Colonic mucosa (tissue), 4 donors: ENCODE data around the gene RNASE1. TPM values are rescaled to one million over a fixed set of nuclear protein-coding genes. Genes with fewer than 3 reads are reported as not detected.
A peak's percentile ranks its signal among the peaks of the same experiment; 100 is the strongest.

Experiments
- DNase-seq: peaks from one replicate; pipeline ENCODE4 v3.0.0-alpha.2; 2020
- H3K27ac ChIP-seq: fragments of 200-600 bp; one replicate; pipeline ENCODE4 v1.8.0; 2021
- H3K27me3 ChIP-seq: fragments of 200-600 bp; one replicate; pipeline ENCODE4 v1.8.0; 2021
- H3K36me3 ChIP-seq: fragments of 200-600 bp; one replicate; pipeline ENCODE4 v1.8.0; 2021
- H3K4me1 ChIP-seq: fragments of 200-600 bp; one replicate; pipeline ENCODE4 v1.8.0; 2021; ENCODE audit warnings: mild to moderate bottlenecking
- H3K4me3 ChIP-seq: fragments of 200-600 bp; one replicate; pipeline ENCODE4 v1.8.0; 2021
- H3K9ac ChIP-seq, 2 donors: one replicate each; pipeline ENCODE4 v1.7.0; 2013; ENCODE audit warnings: control low read depth in 2 of 2, low read depth in 2 of 2, low read length in 2 of 2
- H3K9me3 ChIP-seq: fragments of 200-600 bp; one replicate; pipeline ENCODE4 v1.8.0; 2021
- intact Hi-C: fragments of 100-400 bp; cut with DNase I; formaldehyde crosslinking; loops from one replicate; pipeline ENCODE4 v1.14.1; 2022
- total RNA-seq, 2 donors: library from RNA; stranded (reverse); fragmentation: NEBNext Ultra II Directional in 1 of 2; extraction: Animal tissue kit (Norgen Biotek cat#: 25700) in 1 of 2; gene quantifications; one replicate each; pipeline ENCODE4 v1.2.1, GENCODE V29; 2021
- TF ChIP-seq, protein P1 (sequence below): fragments of 200-600 bp; IDR thresholded peaks from one replicate; pipeline ENCODE4 v1.8.0; 2022; ENCODE audit warnings: antibody characterized with exemption, mild to moderate bottlenecking
- donor health status: healthy.
- donor health status: DM: no; HTN: no; CAD: no.
- donor health status: DM: no; HTN: no; CAD: no.

RNASE1 gene
- total RNA-seq, 2 donors from 2014 or later: 189 to 244 TPM

DNA sequence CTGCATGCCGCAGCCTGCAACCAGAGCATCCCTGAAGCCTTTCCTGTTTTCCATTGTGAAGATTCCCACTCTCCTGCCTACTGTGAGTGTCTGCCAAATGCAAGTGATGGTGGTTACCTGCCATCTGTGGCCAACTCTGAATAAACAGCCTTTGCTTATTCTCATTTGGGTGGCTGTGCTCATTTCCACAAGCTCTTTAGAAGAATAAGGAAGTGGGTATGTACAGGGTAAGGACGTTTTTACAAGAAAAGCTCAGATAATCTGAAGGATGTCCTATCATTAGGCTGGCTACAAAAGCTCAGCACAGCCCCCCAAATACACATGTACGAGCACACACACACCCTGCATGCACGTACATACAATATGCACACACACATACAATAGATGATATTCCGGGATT is 7.3 kb upstream of the RNASE1 start:
- no peak overlapping the region for H3K4me3 ChIP-seq
- H3K9ac ChIP-seq: no peak overlapping the region
- H3K4me1 ChIP-seq: no peaks in the 10 kb centered on the region
- H3K27me3 ChIP-seq: no peaks in the 10 kb centered on the region
- no peak for DNase-seq
- no peak overlapping the region for H3K27ac ChIP-seq
- H3K9me3 ChIP-seq: no peaks in the 10 kb centered on the region
- TF ChIP-seq, protein P1, sequence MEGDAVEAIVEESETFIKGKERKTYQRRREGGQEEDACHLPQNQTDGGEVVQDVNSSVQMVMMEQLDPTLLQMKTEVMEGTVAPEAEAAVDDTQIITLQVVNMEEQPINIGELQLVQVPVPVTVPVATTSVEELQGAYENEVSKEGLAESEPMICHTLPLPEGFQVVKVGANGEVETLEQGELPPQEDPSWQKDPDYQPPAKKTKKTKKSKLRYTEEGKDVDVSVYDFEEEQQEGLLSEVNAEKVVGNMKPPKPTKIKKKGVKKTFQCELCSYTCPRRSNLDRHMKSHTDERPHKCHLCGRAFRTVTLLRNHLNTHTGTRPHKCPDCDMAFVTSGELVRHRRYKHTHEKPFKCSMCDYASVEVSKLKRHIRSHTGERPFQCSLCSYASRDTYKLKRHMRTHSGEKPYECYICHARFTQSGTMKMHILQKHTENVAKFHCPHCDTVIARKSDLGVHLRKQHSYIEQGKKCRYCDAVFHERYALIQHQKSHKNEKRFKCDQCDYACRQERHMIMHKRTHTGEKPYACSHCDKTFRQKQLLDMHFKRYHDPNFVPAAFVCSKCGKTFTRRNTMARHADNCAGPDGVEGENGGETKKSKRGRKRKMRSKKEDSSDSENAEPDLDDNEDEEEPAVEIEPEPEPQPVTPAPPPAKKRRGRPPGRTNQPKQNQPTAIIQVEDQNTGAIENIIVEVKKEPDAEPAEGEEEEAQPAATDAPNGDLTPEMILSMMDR: no peak
- no peaks in the 10 kb centered on the region for H3K36me3 ChIP-seq
- intact Hi-C loops: no loop called here

DNA sequence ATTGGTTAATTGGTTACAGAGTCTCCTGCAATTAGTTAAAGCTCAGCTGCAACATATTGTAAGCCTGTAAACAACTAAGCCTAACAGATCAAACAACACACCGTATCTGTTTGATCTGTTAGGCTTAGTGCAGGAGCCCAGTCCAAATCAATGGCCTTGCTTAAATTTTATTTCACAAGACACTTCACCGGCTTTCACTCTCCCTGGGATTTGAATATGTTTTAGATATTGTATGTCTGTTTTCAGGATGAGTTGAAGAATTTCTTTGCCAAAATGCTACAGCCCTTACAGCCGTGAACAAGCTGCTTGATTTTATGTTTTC is 5.5 kb upstream of the RNASE1 start:
- no peak overlapping the region for H3K27ac ChIP-seq
- TF ChIP-seq, protein P1: no peak
- H3K4me3 ChIP-seq: no peak overlapping the region
- H3K4me1 ChIP-seq: no peaks in the 10 kb centered on the region
- no peaks in the 10 kb centered on the region for H3K9me3 ChIP-seq
- no peaks in the 10 kb centered on the region for H3K27me3 ChIP-seq
- no peaks in the 10 kb centered on the region for H3K36me3 ChIP-seq
- no peak for DNase-seq
- intact Hi-C loops: no loop called here
- H3K9ac ChIP-seq: no peak overlapping the region

DNA sequence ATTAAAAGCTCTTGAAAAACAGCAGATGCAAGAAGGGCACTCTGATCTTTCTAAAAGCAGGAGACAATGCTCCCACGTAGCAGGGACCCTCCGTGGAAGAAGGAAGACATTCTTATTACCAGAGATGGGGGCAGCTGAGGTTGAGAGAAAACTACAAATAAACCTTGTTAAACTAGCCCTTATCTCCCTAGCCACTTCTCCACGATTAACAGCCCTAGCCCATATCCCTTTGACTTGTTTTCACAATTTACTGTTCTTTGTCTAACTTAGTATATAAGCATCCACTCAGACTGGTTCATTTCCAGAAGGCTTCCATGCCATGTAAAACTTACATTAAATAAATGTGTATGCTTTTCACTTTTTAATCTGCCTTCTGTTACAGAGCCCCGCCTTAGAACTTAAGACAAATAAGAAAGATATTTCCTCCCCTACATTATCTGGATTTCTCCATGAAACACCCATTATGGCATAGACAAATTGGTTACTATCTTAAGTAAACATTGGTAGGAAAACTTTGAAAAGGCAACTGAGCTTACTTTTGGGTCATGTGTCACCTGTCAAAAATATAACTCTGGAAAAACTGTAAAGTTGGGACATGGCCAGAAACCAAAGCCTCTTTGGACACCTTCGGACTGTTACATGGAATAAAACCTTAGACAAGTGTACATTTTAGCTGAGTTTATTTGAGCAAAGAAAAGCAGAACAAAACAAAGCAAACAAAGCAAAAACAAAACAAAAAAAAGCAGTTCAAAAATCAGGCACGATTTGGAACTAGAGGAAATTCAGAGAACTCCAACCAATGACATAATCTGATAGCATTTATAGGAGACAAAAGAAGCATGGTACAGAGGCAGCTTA is 4.9 kb upstream of the RNASE1 start:
- intact Hi-C loops: no loop called here

GRCh38 chr14:20805485-20805884 is 2.8 kb upstream of the RNASE1 start:
- Histone ChIP-seq H3K4me3 (no peak overlapping the region), H3K9ac (no peak overlapping the region), H3K4me1 (no peaks in the 10 kb centered on the region), H3K27ac (no peak overlapping the region), H3K36me3 (no peaks in the 10 kb centered on the region), H3K9me3 (no peaks in the 10 kb centered on the region), H3K27me3 (no peaks in the 10 kb centered on the region)
- intact Hi-C loops: no loop called here
- DNase-seq: no peak
- TF ChIP-seq, protein P1: no peak

More for the DNA sequence above, 4.9 kb upstream of the RNASE1 start:
- TF ChIP-seq, protein P1: no peak
- H3K4me3 ChIP-seq: no peak overlapping the region
- H3K36me3 ChIP-seq: no peaks in the 10 kb centered on the region
- no peak overlapping the region for H3K27ac ChIP-seq
- no peaks in the 10 kb centered on the region for H3K4me1 ChIP-seq
- no peak overlapping the region for H3K9ac ChIP-seq
- H3K27me3 ChIP-seq: no peaks in the 10 kb centered on the region
- no peak for DNase-seq
- H3K9me3 ChIP-seq: no peaks in the 10 kb centered on the region

- Histone ChIP-seq H3K27ac (peak overlapping the region; percentile 52), H3K4me3 (no peak overlapping the region), H3K27me3 (no peaks in the 10 kb centered on the region), H3K9me3 (no peaks in the 10 kb centered on the region), H3K9ac (peak overlapping the region in 1 of 2 donors; percentile 73), H3K4me1 (no peaks in the 10 kb centered on the region), H3K36me3 (no peaks in the 10 kb centered on the region)
- DNase-seq: no peak
- intact Hi-C loops: no loop called here
- TF ChIP-seq, protein P1: no peak
These were observed 579 bp upstream of the RNASE1 start for GRCh38 chr14:20803223-20803622.
